ENCODE data around the gene C1orf116.

GRCh38 chr1:207034208-207034607 lies 1.7 kb upstream of the C1orf116 start:
- TF ChIP-seq CTCF (IDR thresholded peaks at IDR 0.05) (no peak), POLR2A (IDR thresholded peaks at IDR 0.05) (no peak)
